Stimulated activated naive CD8-positive, alpha-beta T cell treated with anti-CD3 and anti-CD28 coated beads, Interleukin-15, amount 100 ng/mL, for 72 hours (primary cell): ENCODE data around the gene PGRMC2.

ENCODE experiments used
- ATAC-seq: fragments of 150-1000 bp; cut with Tn5 transposase; 2 replicates; pipeline ENCODE4 v1.10.0; 2021; ENCODE audit warnings: mild to moderate bottlenecking, moderate library complexity
- DNase-seq, 2 donors: peaks; one replicate each; pipeline ENCODE4 v3.0.0; 2021 to 2022
- H3K27ac Mint-ChIP-seq, 2 donors: one replicate each; pipeline ENCODE4 v1.8.0; 2022; ENCODE audit warnings: mild to moderate bottlenecking in 2 of 2, mixed read lengths in 2 of 2, moderate library complexity in 2 of 2
- H3K27me3 Mint-ChIP-seq: one replicate; pipeline ENCODE4 v1.8.0; 2022; ENCODE audit warnings: mixed read lengths
- H3K4me1 Mint-ChIP-seq: one replicate; pipeline ENCODE4 v1.8.0; 2022; ENCODE audit warnings: mild to moderate bottlenecking, mixed read lengths
- H3K4me3 Mint-ChIP-seq, 2 donors: one replicate each; pipeline ENCODE4 v1.8.0; 2022; ENCODE audit warnings: mild to moderate bottlenecking in 2 of 2, mixed read lengths in 2 of 2, moderate library complexity in 1 of 2
- H3K9me3 Mint-ChIP-seq, 2 donors: one replicate each; pipeline ENCODE4 v1.8.0; 2022; ENCODE audit warnings: mixed read lengths in 2 of 2

Gene PGRMC2

DNA sequence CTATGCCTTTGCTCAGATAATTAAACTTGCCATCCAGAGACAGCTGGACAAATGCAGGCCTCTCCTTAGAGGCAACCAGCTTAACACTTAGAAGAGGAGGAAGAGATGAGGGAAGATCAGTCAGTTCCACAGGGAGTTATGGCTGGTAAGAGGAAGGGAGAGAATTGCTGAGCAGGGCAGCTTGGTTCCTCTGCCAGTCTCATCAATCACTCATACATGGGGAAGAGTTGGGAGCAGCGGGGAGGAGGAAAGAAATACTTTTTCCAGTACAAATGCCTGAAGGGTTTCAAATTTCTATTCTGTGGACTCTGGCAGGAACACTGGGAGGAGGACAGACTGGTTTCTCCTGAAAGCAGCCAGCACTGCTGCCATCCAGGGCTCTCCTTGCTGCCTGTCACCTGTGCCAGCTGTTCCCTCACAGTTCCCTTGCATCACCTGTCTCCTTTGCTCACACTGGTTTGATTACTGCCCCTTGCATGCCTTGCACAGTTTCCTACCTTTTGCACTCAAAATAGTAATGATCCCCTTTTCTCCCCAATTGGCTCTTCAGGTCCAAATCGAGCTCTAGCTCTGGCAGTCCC, 59.5 kb downstream of the PGRMC2 start:
- H3K9me3 Mint-ChIP-seq, result no peaks in the 10 kb centered on the region
- no peaks in the 10 kb centered on the region for H3K4me1 Mint-ChIP-seq
- H3K27me3 Mint-ChIP-seq, result no peaks in the 10 kb centered on the region
- no peak for ATAC-seq
- no peak overlapping the region for H3K4me3 Mint-ChIP-seq
- H3K27ac Mint-ChIP-seq, result no peak overlapping the region
- no peak for DNase-seq

DNA sequence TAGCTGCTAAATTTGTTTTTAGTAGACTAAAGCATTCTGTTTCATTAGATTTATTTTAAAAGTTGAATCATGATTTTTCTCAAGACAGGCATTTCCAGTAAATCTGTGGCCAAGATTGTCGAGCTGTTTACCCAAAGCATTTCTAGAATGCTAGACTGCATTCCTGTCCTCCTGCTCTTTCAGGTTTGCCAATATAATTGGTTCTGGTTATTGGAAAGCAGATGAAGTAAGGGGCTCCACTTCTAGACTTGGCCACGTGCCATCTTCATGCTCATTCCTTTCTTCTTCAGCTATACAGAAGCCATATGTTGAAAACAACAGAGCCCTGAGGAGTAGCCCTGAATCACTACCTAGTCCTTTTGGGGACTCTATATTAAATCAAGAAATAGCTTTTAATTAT, 62.5 kb downstream of the PGRMC2 start:
- no peak for ATAC-seq
- DNase-seq, result no peak
- H3K27ac Mint-ChIP-seq, result no peak overlapping the region
- no peak overlapping the region for H3K4me3 Mint-ChIP-seq
- H3K27me3 Mint-ChIP-seq, result no peaks in the 10 kb centered on the region
- H3K4me1 Mint-ChIP-seq, result no peaks in the 10 kb centered on the region
- no peaks in the 10 kb centered on the region for H3K9me3 Mint-ChIP-seq

DNA sequence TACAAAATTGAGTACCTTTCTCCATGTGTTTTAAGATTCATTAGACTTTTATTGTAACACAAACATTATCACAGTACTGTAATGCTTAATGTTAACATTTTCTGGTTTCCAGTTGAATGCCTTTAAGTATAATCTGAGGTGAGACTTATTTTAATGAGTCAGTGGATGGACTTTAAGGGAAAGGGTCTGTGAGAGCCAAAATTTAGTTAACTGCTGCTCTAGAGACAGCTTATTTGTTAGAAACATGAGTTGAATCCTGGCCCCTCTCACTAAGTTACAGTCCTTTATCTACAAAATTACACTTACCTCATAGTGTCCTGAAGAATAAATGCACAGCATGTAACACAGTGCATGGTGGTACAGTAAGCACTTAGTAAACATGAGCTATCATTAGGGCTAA, 66.0 kb downstream of the PGRMC2 start:
- no peak overlapping the region for H3K27ac Mint-ChIP-seq
- H3K9me3 Mint-ChIP-seq, result no peaks in the 10 kb centered on the region
- no peaks in the 10 kb centered on the region for H3K27me3 Mint-ChIP-seq
- no peak for ATAC-seq
- no peak overlapping the region for H3K4me3 Mint-ChIP-seq
- H3K4me1 Mint-ChIP-seq, result no peaks in the 10 kb centered on the region
- DNase-seq, result no peak

DNA sequence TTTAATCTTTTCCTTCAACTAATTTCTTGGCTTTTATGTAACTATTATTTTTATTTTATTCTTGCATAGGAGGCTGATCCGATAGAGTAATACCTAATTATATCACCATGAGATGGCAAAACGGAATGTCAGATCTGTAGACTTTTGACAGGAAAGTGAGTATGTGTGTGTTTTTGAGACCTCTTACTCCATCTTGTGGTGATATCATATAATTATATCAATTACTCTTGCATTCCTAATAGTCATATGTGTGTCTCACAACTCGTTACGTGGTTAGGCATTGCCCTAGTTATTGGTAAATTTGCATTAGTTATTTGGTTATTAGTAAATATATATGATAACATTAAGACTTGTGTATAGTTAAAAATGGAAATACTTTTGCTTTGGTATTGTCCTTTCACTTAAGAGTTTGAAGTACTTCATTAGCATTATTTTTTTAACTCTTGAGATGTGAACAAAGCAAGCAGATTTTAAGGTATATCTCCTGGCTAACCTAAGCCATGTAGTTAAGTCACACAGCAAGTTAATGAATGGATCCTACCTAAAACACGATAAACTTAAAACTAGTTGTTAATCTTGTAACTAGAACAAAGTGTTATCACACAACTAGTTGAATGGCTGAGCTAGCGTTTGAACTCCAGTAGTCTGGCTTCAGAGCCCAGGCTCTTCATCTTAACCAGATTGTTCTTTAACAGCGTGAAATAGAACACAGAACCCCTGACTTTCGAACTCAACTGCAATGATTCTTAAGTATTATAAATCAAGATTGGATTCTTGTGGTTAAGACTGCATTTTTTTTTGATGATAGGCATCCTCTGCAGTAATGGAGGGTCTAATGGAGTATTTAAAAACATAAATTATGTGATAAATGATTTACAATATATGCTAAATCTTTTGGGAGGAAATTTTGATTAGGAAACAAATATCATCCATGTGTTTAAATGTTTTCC, 67.1 kb downstream of the PGRMC2 start:
- ATAC-seq (no peak), DNase-seq (no peak)
- no peak overlapping the region for H3K27ac Mint-ChIP-seq
- H3K9me3 Mint-ChIP-seq, result no peaks in the 10 kb centered on the region
- no peak overlapping the region for H3K4me3 Mint-ChIP-seq
- H3K4me1 Mint-ChIP-seq, result no peaks in the 10 kb centered on the region
- no peaks in the 10 kb centered on the region for H3K27me3 Mint-ChIP-seq
